Stimulated activated CD4-positive, alpha-beta T cell treated with anti-CD3 and anti-CD28 coated beads, Interleukin-1b, Interleukin-23, amount 100 ng/mL, for 4 hours (primary cell): ENCODE measurements around the gene ZDHHC3.
"Not testable (repeated sequence)": the region's sequence is repeated elsewhere in the genome, so short reads cannot be mapped to it uniquely, and the experiment has no call there.

Experiments used
- DNase-seq, 2 donors: peaks; one replicate each; pipeline ENCODE4 v3.0.0-alpha.2; 2020; ENCODE audit warnings: low read depth in 2 of 2

Gene ZDHHC3

DNA sequence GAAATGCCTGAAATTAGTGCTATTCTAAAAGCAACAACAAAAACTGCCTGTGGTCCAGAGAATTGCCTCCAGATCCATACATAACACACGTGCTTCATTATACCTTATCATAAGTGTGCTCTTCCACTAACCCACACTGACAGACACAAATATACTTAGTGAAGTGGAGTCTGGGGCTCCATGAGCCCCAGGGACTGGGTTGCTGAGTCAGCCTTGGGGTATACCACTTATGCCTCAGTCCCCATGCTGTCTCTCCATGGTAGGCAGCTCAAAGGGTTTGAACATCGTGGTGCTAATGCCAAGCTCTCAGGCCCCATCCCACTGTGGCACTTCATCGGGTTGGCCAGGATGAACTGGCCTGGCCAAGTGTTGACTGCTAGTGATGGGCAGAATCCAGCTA is 10.8 kb downstream of the ZDHHC3 start:
- DNase-seq: no peak

DNA sequence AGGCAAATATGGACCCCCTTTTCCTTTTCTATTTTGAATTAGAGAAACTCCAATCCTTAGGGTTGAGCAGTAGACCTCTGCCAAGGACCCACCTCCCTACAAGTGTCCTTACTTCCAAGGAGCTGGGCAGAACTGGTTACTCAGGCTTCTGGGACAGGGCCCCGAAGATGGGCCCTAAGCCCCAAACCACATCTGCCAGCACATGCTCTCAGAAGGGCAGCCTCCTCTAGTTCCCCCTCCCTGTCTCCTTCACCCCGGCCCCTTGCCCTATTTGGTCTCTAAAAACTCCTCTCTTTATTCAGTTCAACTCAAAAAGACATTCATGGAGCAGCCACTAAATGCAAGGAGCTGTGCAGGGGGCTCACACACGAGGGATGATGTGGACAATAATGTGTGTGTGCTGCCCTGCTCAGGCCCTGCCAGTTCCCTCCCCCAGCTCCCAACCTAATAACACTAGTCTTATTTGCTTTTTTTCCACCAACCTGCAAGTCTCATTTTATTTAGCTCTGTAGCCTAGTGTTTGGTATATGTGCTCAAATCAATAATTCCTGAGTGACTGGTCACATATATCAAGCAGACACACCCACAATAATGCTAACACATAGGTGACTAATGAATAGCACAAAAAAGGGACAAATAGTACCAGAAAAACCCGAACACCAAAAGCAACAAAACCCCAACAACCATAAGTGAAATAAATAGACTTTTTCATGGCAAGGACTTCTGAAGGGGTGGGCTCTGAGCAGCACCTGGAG is 12.2 kb downstream of the ZDHHC3 start:
- DNase-seq: no peak

DNA sequence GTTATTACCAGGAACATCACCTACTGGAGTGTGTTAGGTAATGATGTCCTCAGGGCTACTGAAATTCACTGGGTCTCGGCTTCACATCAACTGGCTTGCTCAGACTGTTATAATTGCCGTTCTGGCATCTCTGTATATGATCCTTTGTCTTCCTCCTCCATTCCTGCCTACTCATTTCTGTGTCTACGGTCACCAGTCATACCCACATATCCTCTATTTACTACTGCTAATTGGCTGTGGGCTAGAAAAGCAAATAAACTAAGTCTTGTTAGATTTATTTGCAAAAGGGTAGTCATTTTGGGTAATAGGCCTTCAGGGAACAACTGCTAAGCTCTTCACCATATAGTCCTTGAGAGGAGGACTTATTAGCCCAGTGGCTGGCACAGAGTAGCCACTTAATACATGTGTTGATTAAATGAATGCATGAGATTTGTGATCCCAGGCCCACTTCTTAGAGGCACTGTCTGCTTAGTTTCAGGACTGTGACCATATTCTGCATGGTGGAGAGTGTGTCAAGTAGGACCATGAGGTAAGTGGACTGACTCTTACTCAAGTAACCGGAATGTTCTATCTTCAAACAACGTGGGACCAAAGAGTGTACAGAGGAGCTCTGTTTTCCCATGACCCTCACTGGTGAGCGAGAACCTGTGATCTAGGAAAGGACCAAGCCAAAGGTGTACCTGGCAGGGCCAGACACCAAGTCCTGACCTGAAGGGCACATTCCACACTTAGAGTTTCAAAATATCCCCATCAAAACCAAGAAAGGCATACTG is 13.2 kb downstream of the ZDHHC3 start:
- DNase-seq: no peak

DNA sequence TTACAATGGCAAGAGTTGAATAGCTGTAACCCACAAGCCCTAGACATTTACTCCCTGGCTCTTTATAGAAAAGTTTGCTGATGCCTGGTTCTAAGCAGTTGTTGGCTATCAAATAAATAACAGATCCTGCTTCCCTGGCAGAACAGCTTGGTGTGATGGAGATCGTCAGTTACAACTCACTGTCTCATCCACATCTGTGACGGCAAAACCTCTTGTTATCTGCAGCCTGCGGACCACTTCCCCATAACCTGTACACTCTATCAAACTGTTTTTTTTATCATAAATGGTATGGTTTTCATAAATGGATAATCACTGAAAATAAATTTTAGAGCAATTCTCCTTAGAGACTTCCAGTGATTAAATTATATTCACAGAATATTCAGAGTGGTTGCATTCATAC is 14.1 kb downstream of the ZDHHC3 start:
- DNase-seq: no peak

DNA sequence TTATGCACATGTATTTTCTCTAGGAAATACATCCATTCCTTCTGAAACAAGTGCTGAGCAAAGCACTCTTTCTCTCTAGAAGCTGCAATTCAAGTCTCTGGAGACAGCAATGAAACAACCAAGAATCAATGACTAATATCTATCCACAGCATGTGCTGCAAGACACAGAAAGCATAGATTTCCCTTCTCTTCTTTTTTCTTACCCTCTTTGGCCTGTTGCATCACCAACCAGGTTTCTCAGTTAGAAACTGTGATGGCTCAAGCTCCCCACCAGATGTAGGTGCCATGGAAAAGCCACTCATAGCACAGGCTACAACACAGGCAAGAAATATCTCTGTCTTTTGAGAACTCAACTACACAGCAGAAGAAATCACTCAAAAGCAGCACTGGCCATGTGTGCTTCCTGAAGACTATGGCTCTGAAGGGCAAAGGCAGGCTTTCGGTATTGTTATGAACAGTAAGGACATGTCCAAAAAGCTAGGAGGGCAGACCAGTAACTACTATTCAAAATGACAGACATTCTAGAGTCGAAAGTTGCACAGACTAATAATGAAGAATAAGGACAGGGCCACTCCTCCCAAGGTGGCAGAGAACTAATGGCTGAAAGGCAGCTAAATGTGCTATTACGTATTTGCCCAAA is 15.5 kb downstream of the ZDHHC3 start:
- no peak for DNase-seq

DNA sequence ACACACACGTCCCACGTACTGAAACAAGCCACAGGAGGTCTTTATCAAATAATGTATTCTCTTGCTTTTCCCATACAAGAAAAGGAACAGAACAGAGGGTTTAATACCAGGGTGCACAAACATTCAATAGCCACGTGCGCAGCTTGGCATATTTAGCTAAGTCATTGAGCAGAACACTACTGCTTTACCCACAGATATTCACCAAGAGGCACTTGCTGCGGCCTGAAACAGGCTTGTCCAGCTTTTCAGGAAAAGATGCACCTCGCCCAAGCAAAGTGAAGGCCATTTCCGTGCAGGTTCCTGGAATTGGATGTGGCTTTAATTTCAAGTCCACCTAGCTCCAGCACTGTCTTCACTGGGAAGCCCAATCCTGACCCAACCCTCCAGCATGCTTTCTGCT is 17.6 kb downstream of the ZDHHC3 start:
- DNase-seq: no peak

DNA sequence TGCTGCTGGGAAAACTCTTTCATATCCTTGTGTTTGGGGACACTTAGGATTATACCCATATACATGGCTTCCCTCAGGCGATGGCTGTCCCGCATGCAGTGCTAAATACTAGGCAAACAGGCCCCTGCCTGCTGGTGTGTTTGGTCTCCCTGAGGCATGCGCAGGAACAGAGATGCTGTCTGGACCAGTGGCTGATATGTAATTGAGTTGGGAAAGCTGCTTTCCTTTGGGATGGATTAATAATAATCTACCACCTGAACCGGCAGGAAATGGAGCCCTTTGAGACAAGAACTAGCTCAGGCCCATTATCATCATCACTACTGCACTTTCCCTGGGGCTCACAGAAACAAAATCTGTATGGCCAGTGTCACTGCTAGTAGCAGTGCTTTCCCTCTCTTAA is 18.0 kb downstream of the ZDHHC3 start:
- DNase-seq: no peak

DNA sequence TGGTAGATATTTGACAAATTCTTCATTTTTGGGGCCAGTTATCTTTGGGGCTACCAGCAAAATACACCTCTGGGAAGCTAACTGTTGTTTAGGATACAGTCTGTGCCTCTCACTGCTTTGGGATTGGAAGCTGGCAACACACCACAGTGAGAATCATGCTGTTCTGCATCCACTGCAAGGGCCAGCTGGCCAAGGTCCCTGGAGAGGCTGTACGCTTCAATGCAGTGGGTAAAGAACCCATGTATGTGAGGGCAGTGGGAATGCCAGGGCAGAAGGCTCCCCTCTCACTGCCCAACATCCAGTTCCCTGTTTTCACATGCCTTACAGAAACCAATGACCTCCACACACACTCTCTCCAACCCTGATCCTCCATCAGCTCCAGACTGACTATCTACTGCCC is 20.1 kb downstream of the ZDHHC3 start:
- DNase-seq: no peak

DNA sequence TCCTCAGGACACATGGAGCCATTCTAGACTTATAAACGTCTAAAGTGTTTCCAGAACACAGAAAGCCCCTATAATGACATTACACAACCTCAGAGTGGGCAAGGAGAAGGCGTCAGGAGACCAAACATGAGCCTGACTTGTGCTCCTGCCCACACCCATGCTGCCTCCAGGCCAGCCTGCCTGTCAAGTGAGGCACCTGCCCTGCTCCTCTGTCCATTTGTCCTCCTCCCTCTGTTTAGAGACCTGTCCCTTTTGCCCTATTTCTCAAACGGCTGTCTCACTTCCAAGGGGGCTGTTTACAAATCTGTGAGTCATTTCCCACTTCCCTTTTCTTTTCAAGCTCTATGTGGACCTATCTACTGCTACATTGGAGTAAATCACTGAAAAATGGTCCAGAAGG is 21.0 kb downstream of the ZDHHC3 start:
- no peak for DNase-seq

DNA sequence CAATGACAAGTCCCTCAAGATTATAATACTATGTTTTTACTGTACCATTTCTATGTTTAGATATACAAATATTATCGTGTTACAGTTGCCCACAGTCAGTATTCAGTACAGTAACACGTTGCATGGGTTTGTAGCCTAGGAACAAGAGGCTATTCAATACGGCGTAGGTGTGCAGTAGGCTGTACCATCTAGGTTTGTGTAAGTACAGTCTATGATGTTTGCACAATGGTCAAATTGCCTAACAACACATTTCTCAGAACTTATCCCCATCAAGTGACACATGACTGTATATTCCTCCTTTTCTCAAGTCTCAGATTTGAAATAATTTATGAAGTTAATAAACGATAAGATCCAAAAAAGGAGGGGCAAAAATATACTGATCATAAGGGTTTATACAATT is 21.7 kb downstream of the ZDHHC3 start:
- DNase-seq: no peak

DNA sequence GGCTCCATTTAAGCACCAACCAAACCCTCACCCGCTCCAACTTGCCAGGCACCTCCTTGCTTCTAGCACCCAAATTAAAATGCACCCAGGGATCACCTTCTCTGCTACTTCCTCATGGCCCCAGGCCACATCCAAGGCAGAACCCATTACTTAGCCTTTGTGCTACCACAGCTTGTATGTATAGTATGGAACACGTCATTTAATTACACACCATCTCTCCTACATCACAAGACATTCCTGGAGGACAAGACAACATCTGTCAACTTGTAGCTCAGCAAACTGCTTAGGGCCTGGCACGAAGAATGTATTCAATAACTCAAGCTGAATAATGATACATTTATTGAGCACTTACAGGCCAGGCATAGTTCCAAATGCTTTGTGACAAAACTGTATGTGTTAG is 23.3 kb downstream of the ZDHHC3 start:
- DNase-seq: no peak

DNA sequence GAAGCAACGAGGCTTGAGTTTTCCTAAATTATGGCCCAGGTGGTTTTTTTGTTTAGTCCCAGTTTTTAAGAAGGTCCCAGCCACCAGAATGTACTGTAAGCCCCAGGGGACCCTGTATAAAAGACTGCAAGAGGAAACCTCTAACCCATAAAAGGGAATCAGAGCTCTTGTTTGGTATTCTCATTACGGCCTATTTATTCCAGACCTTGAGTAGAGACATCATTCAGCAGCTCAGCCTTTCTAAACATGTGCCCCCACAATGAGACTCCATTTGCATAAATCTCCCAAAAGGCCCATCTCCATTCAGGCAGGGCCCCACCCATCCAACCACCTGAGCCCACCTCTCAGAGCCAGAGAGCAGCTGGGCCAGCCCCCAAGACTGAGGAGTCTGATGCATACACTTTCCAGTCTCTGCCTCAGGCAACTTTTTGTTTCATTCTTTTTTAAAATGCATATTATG is 25.7 kb downstream of the ZDHHC3 start:
- no peak for DNase-seq

DNA sequence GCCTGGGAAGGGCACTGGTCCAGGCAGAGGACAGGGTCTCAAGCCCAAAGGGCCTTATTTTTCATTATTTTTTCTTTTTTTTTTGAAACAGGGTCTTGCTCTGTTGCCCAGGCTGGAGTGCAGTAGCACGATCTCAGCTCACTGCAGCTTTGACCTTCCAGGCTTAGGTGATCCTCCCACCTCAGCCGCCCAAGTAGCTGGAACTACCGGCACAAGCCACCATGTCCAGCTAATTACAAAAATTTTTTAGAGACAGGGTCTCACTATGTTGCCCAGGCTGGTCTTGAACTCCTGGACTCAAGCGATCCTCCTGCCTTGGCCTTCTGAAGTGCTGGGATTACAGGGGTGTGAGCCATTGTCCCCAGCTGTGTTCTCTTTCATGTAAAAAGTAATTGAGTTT is 26.2 kb downstream of the ZDHHC3 start:
- DNase-seq: not testable (repeated sequence)

DNA sequence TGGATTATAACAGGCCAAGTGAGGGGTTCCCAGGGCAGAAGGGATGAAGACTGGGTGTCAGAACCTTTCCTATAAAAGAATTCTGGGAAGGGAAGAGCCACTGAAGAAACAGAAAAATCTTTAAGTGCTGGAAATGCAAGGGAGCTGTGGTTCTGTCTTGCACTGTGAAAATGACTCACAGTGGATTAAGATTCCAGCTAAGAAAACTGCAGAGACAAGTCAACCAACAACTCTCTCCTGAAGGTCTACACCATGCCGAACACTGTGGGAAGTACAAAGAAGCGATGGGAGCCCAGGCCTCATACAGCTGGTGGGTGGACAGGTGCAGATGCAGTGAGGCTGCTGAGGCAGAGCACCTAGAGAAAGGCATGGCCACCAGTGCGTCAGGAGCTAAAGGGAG is 27.7 kb downstream of the ZDHHC3 start:
- DNase-seq: no peak

DNA sequence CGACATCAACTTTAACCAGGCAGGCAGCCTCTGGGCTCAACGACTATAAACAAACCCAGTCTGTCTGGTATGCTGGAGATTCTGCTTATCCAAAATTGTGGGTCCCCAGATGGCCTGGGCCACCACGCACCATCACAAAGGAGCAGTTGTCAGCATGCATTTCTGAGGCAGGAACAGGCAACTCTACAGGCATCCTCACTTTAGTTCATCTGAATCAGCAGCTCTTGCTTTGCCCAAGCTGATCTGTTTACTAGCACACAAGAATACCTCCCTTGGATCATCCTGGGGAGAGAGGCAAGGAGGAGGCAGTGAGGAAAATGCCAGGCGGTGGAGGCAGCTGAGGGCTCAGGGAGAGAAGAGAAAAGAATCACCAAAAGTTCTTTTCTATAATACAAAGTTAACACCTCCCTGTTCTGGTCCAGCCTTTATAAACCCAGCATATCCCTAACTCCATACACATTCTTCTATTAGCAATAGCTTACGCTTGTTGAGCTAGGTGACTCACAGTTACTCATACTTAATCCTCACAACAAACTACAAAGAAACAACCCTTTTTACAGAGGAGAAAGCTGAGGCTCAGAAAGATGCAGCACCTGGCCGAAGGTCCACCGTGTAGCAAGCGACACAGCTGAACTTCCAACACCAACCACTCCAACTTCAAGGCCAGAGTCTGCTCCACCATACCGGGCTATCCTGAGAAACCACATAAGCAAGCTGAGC is 33.6 kb downstream of the ZDHHC3 start:
- no peak for DNase-seq

DNA sequence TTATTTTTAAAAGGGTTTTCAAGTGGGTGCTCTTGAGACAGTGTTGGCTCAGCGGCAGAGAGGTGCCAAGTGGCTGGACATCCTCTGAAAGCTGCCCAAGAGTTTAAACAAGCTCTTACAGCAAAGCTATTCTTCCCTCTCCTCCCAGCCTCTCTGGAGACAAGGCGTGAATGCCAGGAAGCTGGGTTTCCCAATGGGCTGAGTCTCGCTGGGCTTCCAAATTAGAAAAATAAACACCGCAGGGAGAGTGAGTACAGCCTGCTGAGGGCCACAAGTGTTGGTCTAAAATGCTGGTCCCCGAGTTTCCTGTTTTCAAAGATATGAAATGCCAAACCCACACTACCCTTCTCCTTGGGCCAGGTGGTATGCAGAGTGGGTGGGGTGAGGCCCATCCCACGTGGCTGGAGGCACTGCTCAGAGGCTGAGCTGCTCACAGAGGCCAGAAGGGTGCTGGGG is 36.4 kb downstream of the ZDHHC3 start:
- DNase-seq: no peak

DNA sequence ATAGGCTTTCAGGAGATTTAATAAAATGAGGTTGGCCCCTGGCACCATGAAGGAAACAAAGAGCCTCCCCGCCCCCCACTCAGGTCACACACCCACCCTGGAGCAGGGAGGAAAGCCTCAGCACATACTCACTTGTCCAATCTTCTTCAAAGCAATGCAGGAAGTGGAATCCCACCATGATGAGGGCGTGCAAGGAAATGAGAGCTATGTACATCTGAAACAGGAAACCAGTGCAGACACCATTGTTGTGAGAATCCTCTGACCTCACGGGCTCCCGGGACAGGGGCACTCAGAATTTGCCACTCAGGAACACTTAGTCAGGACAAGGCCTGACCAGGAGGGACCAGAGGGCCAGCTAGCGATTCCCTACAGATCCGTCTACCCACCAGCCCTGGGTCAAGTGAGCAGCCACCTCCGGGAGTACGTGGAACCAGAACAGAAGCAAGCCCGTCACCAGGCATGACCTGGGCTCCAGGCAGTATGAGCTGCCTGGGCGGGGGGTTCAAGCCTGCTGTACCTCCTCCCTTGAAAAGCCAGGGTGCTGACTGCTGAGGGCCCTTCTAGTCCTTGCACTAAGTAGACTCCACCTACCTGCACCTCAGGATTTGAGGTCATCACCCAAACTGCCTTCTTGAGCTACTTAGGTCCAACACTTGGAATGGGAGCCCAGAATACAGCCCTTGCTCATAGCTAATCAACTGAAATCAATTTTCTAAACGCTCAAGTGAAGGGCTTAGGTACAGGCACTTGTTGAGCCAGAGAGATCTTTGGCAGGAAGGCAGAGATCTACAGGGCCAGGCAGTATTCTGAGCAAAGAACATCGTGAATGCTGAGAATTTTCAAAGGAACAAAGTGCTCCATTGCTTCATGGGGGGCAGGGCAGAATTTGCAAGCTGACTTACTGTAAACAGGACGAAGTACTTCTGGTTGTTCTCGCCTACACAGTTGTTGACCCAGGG is 42.7 kb downstream of the ZDHHC3 start:
- DNase-seq: no peak

DNA sequence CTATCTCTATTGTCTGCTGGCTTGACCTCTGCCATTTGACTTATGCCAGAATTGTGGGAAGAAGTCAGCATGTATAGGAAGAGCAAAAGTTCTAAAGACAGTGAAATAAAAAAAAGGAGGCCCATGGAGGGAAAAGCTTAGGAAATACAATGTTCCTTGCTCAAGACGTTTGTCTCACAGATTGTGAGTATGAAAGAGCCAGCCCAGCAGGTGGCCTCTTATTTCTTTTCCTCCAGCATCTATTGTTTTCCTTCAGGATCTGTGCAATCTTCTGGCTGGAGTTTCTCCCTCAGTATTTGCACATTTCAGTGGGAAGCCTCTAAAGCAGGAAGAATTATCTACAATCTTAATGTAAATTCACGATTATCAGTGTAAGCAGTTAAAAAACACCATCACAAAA is 43.7 kb downstream of the ZDHHC3 start:
- no peak for DNase-seq

DNA sequence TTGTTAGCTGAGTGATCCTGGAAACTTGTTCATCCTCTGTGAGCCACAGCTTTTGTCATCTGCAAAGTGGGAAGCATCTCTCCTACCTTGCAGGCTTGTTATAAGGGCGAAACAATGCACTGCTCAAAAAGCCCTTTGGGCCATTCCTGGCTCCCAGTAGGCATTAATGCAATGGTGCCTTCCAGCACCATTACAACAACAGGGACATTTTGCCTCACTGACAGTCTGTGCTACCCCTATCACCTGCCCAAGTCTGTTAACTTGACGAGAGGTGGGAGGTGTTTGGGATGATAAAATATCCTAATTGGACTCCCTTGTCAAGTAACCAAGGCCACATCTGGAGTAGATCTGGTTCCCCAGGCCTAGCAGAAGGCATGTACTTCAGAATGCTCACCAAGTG is 44.2 kb downstream of the ZDHHC3 start:
- DNase-seq: no peak

DNA sequence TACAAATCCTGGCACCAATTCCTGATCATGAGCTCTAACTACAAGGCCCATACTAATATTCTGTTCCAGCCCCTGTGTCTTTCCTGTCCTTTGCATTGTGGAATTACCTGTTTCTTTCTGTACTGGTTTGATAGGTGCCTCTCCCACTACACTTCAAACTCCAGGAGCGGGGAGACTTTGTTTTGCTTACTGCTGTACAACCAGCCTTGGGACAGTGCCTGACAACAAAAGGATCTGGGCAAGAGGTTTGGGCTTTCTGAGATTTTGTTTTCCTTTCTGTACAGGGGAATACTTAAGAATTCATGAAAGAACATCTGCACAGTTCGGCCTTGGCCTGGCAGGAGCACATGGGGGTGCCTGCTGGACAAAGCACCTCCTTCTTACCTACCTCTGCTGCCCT is 45.1 kb downstream of the ZDHHC3 start:
- no peak for DNase-seq

DNA sequence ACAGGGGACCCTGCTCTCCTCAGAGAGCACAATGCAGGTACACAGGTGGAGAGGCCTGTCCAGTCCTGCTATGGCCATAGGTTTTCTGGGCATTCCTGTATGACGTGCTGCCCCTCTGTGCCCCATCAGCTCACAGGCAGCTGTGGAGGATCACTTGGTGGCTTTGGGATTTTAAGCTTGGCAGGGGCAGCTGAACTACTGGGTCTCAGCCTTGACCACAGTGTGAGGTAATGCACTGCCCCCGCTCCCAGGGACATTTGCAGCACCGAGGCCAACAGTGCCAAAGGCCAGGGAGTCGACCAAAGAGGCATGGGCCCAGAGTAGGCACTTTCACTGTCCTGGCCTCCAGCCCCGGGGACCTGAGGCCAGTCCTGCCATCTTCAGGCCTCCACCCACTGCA is 46.2 kb downstream of the ZDHHC3 start:
- no peak for DNase-seq
